SK-N-SH treated with all-trans-retinoic acid at 6 μM for 48 hours (cell line): ENCODE results near the gene R3HDML.

ENCODE experiments used
- ATAC-seq: fragments of 200-7000 bp; cut with Tn5 transposase; 3 replicates; pipeline ENCODE4 v1.9.1; 2020; ENCODE audit warnings: mild to moderate bottlenecking, moderate library complexity
- ARNTL ChIP-seq: fragments of 450-650 bp; formaldehyde crosslinking; IDR thresholded peaks from 2 replicates; pipeline ENCODE4 v1.5.0; 2020; ENCODE audit warnings: low read depth, mild to moderate bottlenecking, moderate library complexity, borderline replicate concordance
- BACH2 ChIP-seq: fragments of 250-450 bp; sonication (Bioruptor Pico); IDR thresholded peaks from 2 replicates; pipeline ENCODE4 v1.9.0; 2021; ENCODE audit warnings: mild to moderate bottlenecking, borderline replicate concordance
- CSDC2 ChIP-seq: fragments of 250-450 bp; sonication (Bioruptor Pico); IDR thresholded peaks from 2 replicates; pipeline ENCODE4 v1.5.0; 2020; ENCODE audit warnings: mild to moderate bottlenecking, moderate library complexity
- CSRNP3 ChIP-seq: fragments of 250-450 bp; sonication (Bioruptor Pico); IDR thresholded peaks from 2 replicates; pipeline ENCODE4 v1.5.1; 2021; ENCODE audit warnings: mild to moderate bottlenecking, moderate library complexity
- ESRRG ChIP-seq: fragments of 250-450 bp; sonication (Bioruptor Pico); IDR thresholded peaks from 2 replicates; pipeline ENCODE4 v1.6.1; 2021; ENCODE audit warnings: mild to moderate bottlenecking
- GLIS3 ChIP-seq: fragments of 250-450 bp; sonication (Bioruptor Pico); IDR thresholded peaks from 2 replicates; pipeline ENCODE4 v1.5.0; 2020; ENCODE audit warnings: mild to moderate bottlenecking, moderate library complexity
- OSR1 ChIP-seq: fragments of 250-450 bp; sonication (Bioruptor Pico); IDR thresholded peaks from 2 replicates; pipeline ENCODE4 v1.8.0; 2022; ENCODE audit warnings: moderate library complexity, mild to moderate bottlenecking, inconsistent platforms
- PATZ1 ChIP-seq: fragments of 250-450 bp; sonication (Bioruptor Pico); IDR thresholded peaks from 2 replicates; pipeline ENCODE4 v1.8.0; 2020; ENCODE audit warnings: mild to moderate bottlenecking, moderate library complexity, borderline replicate concordance
- POU6F1 ChIP-seq: fragments of 250-450 bp; sonication (Bioruptor Pico); IDR thresholded peaks from 2 replicates; pipeline ENCODE4 v1.8.0; 2021; ENCODE audit warnings: low read depth, mild to moderate bottlenecking, moderate library complexity, borderline replicate concordance
- PPARA ChIP-seq: fragments of 250-450 bp; sonication (Bioruptor Pico); IDR thresholded peaks from 2 replicates; pipeline ENCODE4 v1.5.0; 2020; ENCODE audit warnings: mild to moderate bottlenecking, borderline replicate concordance
- RARB ChIP-seq: fragments of 250-450 bp; sonication (Bioruptor Pico); IDR thresholded peaks from 2 replicates; pipeline ENCODE4 v1.8.0; 2021; ENCODE audit warnings: mild to moderate bottlenecking, moderate library complexity
- SNAI2 ChIP-seq: fragments of 250-450 bp; sonication (Bioruptor Pico); IDR thresholded peaks from 2 replicates; pipeline ENCODE4 v1.5.0; 2020; ENCODE audit warnings: mild to moderate bottlenecking, moderate library complexity
- TOX ChIP-seq: fragments of 250-450 bp; sonication (Bioruptor Pico); IDR thresholded peaks from 2 replicates; pipeline ENCODE4 v1.8.0; 2021; ENCODE audit warnings: mild to moderate bottlenecking, moderate library complexity, borderline replicate concordance
- TSHZ2 ChIP-seq: fragments of 250-450 bp; sonication (Bioruptor Pico); IDR thresholded peaks from 2 replicates; pipeline ENCODE4 v1.5.0; 2020; ENCODE audit warnings: mild to moderate bottlenecking, moderate library complexity
- ZC3H10 ChIP-seq: fragments of 250-450 bp; sonication (Bioruptor Pico); IDR thresholded peaks from 2 replicates; pipeline ENCODE4 v1.5.1; 2021; ENCODE audit warnings: mild to moderate bottlenecking, moderate library complexity
- ZFP3 ChIP-seq: fragments of 250-450 bp; sonication (Bioruptor Pico); IDR thresholded peaks from 2 replicates; pipeline ENCODE4 v1.5.0; 2020; ENCODE audit warnings: mild to moderate bottlenecking, moderate library complexity
- ZFP30 ChIP-seq: fragments of 450-650 bp; formaldehyde crosslinking; IDR thresholded peaks from 2 replicates; pipeline ENCODE4 v1.5.0; 2022; ENCODE audit warnings: mild to moderate bottlenecking, moderate library complexity
- ZNF565 ChIP-seq: fragments of 450-650 bp; formaldehyde crosslinking; conservative IDR thresholded peaks from 2 replicates; pipeline ENCODE4 v1.5.0; 2020; ENCODE audit warnings: low read depth, mild to moderate bottlenecking, moderate library complexity
- ZNF70 ChIP-seq: fragments of 450-650 bp; formaldehyde crosslinking; IDR thresholded peaks from 2 replicates; pipeline ENCODE4 v1.5.0; 2020; ENCODE audit warnings: mild to moderate bottlenecking, moderate library complexity
- ZNF8 ChIP-seq: fragments of 450-650 bp; formaldehyde crosslinking; IDR thresholded peaks from 2 replicates; pipeline ENCODE4 v1.5.0; 2020; ENCODE audit warnings: mild to moderate bottlenecking, moderate library complexity

The R3HDML gene

GRCh38 chr20:44394702-44395460, 58.0 kb downstream of the R3HDML start:
- TF ChIP-seq TSHZ2 (no peak), ARNTL (CRISPR knock-in tag) (no peak), TOX (CRISPR knock-in tag) (no peak), CSRNP3 (CRISPR knock-in tag) (no peak), OSR1 (no peak), CSDC2 (CRISPR knock-in tag) (no peak), SNAI2 (CRISPR knock-in tag) (no peak), ZNF565 (CRISPR knock-in tag) (no peak), PPARA (CRISPR knock-in tag) (no peak), ZNF70 (CRISPR knock-in tag) (no peak), PATZ1 (no peak), ZC3H10 (CRISPR knock-in tag) (no peak), ZFP3 (CRISPR knock-in tag) (no peak), ZFP30 (CRISPR knock-in tag) (no peak), ZNF8 (CRISPR knock-in tag) (no peak), BACH2 (CRISPR knock-in tag) (no peak), POU6F1 (CRISPR knock-in tag) (no peak)
- no peak for ATAC-seq

GRCh38 chr20:44395461-44396340, 58.9 kb downstream of the R3HDML start:
- no peak for ATAC-seq
- TF ChIP-seq CSRNP3 (CRISPR knock-in tag) (no peak), GLIS3 (CRISPR knock-in tag) (no peak), RARB (CRISPR knock-in tag) (no peak), BACH2 (CRISPR knock-in tag) (no peak), POU6F1 (CRISPR knock-in tag) (no peak), ESRRG (CRISPR knock-in tag) (no peak)
